ENCODE results near the gene BAZ2B.

BAZ2B gene

GRCh38 chr2:159351977-159352376 is 264.4 kb downstream of the BAZ2B start:
- H3K27ac Mint-ChIP-seq: no peak overlapping the region
- no peak overlapping the region for H3K4me3 Mint-ChIP-seq
- ATAC-seq (no peak), DNase-seq (no peak)
- H3K4me1 Mint-ChIP-seq: no peaks in the 10 kb centered on the region
- H3K9me3 Mint-ChIP-seq: no peaks in the 10 kb centered on the region
- H3K27me3 Mint-ChIP-seq: no peaks in the 10 kb centered on the region

GRCh38 chr2:159349674-159350299 is 266.6 kb downstream of the BAZ2B start:
- Mint-ChIP-seq H3K4me3 (no peak overlapping the region), H3K27ac (no peak overlapping the region), H3K27me3 (no peaks in the 10 kb centered on the region), H3K9me3 (no peaks in the 10 kb centered on the region), H3K4me1 (no peaks in the 10 kb centered on the region)
- ATAC-seq (no peak), DNase-seq (no peak)

GRCh38 chr2:159326569-159327255 is 289.6 kb downstream of the BAZ2B start:
- Mint-ChIP-seq H3K4me1 (no peaks in the 10 kb centered on the region), H3K9me3 (no peaks in the 10 kb centered on the region), H3K27ac (no peak overlapping the region), H3K27me3 (no peaks in the 10 kb centered on the region), H3K4me3 (no peak overlapping the region)
- ATAC-seq: no peak
- DNase-seq: no peak

- no peak overlapping the region for H3K4me3 Mint-ChIP-seq
- peak overlapping the region in 1 of 2 donors; percentile 1 for H3K27ac Mint-ChIP-seq
- H3K27me3 Mint-ChIP-seq: no peaks in the 10 kb centered on the region
- H3K4me1 Mint-ChIP-seq: no peaks in the 10 kb centered on the region
- H3K9me3 Mint-ChIP-seq: no peaks in the 10 kb centered on the region
- ATAC-seq (no peak), DNase-seq (no peak)
These were observed 293.9 kb downstream of the BAZ2B start for GRCh38 chr2:159322419-159322818.

- Mint-ChIP-seq H3K27ac (no peak overlapping the region), H3K9me3 (peaks cover 0 to 7% of the 10 kb centered on the region in 2 donors), H3K4me3 (no peak overlapping the region), H3K4me1 (no peaks in the 10 kb centered on the region), H3K27me3 (no peaks in the 10 kb centered on the region)
- DNase-seq (no peak), ATAC-seq (no peak)
These were observed 298.8 kb downstream of the BAZ2B start for GRCh38 chr2:159317392-159318088.

- no peak for DNase-seq
- ATAC-seq: no peak
- Mint-ChIP-seq H3K4me3 (no peak overlapping the region), H3K9me3 (peaks cover 9 to 16% of the 10 kb centered on the region in 2 donors), H3K4me1 (no peaks in the 10 kb centered on the region), H3K27ac (no peak overlapping the region), H3K27me3 (peaks cover 8% of the 10 kb centered on the region)
These were observed 308.4 kb downstream of the BAZ2B start for GRCh38 chr2:159307942-159308341.

- H3K4me1 Mint-ChIP-seq: peaks cover 2% of the 10 kb centered on the region
- DNase-seq: no peak
- H3K9me3 Mint-ChIP-seq: peaks cover 9 to 24% of the 10 kb centered on the region in 2 donors
- no peak overlapping the region for H3K27ac Mint-ChIP-seq
- ATAC-seq: no peak
- H3K27me3 Mint-ChIP-seq: peaks cover 8% of the 10 kb centered on the region
- H3K4me3 Mint-ChIP-seq: no peak overlapping the region
These were observed 315.8 kb downstream of the BAZ2B start for GRCh38 chr2:159300586-159300985.

- Mint-ChIP-seq H3K27me3 (no peaks in the 10 kb centered on the region), H3K4me1 (peaks cover 5% of the 10 kb centered on the region), H3K27ac (no peak overlapping the region), H3K9me3 (peaks cover under 1 to 12% of the 10 kb centered on the region in 2 donors), H3K4me3 (no peak overlapping the region)
- no peak for ATAC-seq
- DNase-seq: no peak
These were observed 317.4 kb downstream of the BAZ2B start for GRCh38 chr2:159298967-159299366.

- no peaks in the 10 kb centered on the region for H3K27me3 Mint-ChIP-seq
- ATAC-seq (no peak), DNase-seq (no peak)
- peak overlapping the region in 1 of 2 donors; percentile 67 for H3K27ac Mint-ChIP-seq
- peaks cover 6% of the 10 kb centered on the region for H3K4me1 Mint-ChIP-seq
- no peak overlapping the region for H3K4me3 Mint-ChIP-seq
- peaks cover 0 to 8% of the 10 kb centered on the region in 2 donors for H3K9me3 Mint-ChIP-seq
These were observed 319.2 kb downstream of the BAZ2B start for GRCh38 chr2:159297042-159297707.

GRCh38 chr2:159292157-159292556 is 324.2 kb downstream of the BAZ2B start:
- Mint-ChIP-seq H3K4me3 (no peak overlapping the region), H3K27me3 (no peaks in the 10 kb centered on the region), H3K4me1 (peaks cover 30% of the 10 kb centered on the region), H3K9me3 (no peaks in the 10 kb centered on the region), H3K27ac (peak overlapping the region in 1 of 2 donors; percentile 61)
- no peak for ATAC-seq
- no peak for DNase-seq

- peak; percentile 59 for ATAC-seq
- Mint-ChIP-seq H3K4me1 (peaks cover 34% of the 10 kb centered on the region), H3K9me3 (no peaks in the 10 kb centered on the region), H3K27ac (peak overlapping the region; percentile 77 to 95), H3K27me3 (no peaks in the 10 kb centered on the region), H3K4me3 (peak overlapping the region; percentile 40 to 44)
- DNase-seq: peak; percentile 49 to 56
These were observed 325.9 kb downstream of the BAZ2B start for GRCh38 chr2:159290289-159290907.

- Mint-ChIP-seq H3K4me3 (peak overlapping the region in 1 of 2 donors; percentile 87), H3K4me1 (peaks cover 42% of the 10 kb centered on the region), H3K27me3 (no peaks in the 10 kb centered on the region), H3K27ac (no peak overlapping the region), H3K9me3 (no peaks in the 10 kb centered on the region)
- DNase-seq (no peak), ATAC-seq (no peak)
These were observed 328.6 kb downstream of the BAZ2B start for GRCh38 chr2:159287733-159288132.

- ATAC-seq (peak; percentile 91), DNase-seq (peak; percentile 96 to 97)
- peaks cover 37% of the 10 kb centered on the region for H3K4me1 Mint-ChIP-seq
- peak overlapping the region; percentile 91 to 93 for H3K27ac Mint-ChIP-seq
- no peaks in the 10 kb centered on the region for H3K9me3 Mint-ChIP-seq
- peak overlapping the region; percentile 86 to 87 for H3K4me3 Mint-ChIP-seq
- no peaks in the 10 kb centered on the region for H3K27me3 Mint-ChIP-seq
These were observed 329.5 kb downstream of the BAZ2B start for GRCh38 chr2:159286709-159287441.

- Mint-ChIP-seq H3K4me3 (peak within 1 kb of the TSS; percentile 86 to 87), H3K27me3 (no peaks in the 10 kb centered on the region), H3K27ac (peak within 1 kb of the TSS; percentile 91 to 93), H3K9me3 (no peaks in the 10 kb centered on the region), H3K4me1 (peaks cover 35% of the 10 kb centered on the region)
- DNase-seq (no peak), ATAC-seq (peak; percentile 60)
These were observed 330.2 kb downstream of the BAZ2B start, which contains the start of gene WDSUB1 for GRCh38 chr2:159285929-159286708. WDSUB1 (minus strand) TSS chr2:159286703; CDS start chr2:159283069, 3,634 bp downstream.
